Measurements from ENCODE around the gene CITED1. TPM values are rescaled to one million over a fixed set of nuclear protein-coding genes. Genes with fewer than 3 reads are reported as not detected.
"Not testable (repeated sequence)": the region's sequence is repeated elsewhere in the genome, so short reads cannot be mapped to it uniquely, and the experiment has no call there.

CITED1 gene
- total RNA-seq, 1 donor from 2014 or later, result 0.69 TPM

DNA sequence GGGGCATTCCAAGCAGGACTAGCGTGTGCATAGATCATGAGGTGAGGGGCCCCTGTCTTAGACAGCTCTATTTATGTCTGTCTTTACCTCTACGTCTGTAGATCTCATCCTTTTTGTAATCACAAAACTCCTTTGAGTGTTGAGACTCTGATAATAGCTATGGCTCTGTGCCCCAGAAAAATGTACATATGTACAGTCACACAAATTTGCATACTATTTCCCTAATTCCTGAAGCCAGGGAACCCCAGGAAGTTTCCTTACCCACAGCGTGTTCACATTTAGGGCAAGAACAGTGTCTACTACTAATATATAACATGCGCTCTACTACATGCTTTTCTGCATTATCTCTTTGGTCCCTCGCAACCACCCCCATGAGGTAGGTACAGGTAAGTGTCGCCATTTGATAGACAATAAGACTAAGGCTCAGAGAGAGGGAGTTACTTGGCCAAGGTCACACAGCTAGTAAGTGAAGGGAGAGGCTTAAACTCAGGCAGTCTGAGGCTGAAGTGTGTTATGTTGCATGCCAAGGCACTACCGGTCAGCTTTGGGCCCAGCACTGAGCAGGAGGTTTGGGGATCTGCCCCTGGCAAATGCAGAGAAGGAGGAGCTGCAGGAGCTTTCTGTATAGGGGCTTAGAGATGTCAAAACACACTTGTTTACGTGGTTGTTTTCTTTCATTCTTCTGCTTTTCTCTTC, 21.0 kb upstream of the CITED1 start:
- Histone ChIP-seq H3F3A (ENCODE audit: low read depth) (no peaks in the 10 kb centered on the region), H3K9ac (no peak overlapping the region), H4K20me1 (ENCODE audit: low read depth) (no peaks in the 10 kb centered on the region), H3K36me3 (no peaks in the 10 kb centered on the region), H3K4me2 (no peak overlapping the region), H2AFZ (replicated peaks) (no peak overlapping the region), H3K9me3 (ENCODE audit: low read depth) (no peaks in the 10 kb centered on the region), H3K4me3 (no peak overlapping the region), H3K27me3 (no peaks in the 10 kb centered on the region), H3K27ac (no peak overlapping the region), H3K4me1 (no peaks in the 10 kb centered on the region), H3K79me2 (ENCODE audit: low read depth) (no peaks in the 10 kb centered on the region)
- Mint-ChIP-seq H3K9me3 (peaks cover 8% of the 10 kb centered on the region), H3K27ac (no peak overlapping the region), H3K4me1 (peaks cover 5% of the 10 kb centered on the region), H3K4me3 (no peak overlapping the region), H3K36me3 (peaks cover 8% of the 10 kb centered on the region), H3K27me3 (ENCODE audit: insufficient read depth, low read depth) (no peaks in the 10 kb centered on the region)
- TF ChIP-seq EZH2 (IDR thresholded peaks at IDR 0.05), result no peak
- TF ChIP-seq EZH2phosphoT487 (IDR thresholded peaks at IDR 0.05), result no peak
- TF ChIP-seq, protein P1, sequence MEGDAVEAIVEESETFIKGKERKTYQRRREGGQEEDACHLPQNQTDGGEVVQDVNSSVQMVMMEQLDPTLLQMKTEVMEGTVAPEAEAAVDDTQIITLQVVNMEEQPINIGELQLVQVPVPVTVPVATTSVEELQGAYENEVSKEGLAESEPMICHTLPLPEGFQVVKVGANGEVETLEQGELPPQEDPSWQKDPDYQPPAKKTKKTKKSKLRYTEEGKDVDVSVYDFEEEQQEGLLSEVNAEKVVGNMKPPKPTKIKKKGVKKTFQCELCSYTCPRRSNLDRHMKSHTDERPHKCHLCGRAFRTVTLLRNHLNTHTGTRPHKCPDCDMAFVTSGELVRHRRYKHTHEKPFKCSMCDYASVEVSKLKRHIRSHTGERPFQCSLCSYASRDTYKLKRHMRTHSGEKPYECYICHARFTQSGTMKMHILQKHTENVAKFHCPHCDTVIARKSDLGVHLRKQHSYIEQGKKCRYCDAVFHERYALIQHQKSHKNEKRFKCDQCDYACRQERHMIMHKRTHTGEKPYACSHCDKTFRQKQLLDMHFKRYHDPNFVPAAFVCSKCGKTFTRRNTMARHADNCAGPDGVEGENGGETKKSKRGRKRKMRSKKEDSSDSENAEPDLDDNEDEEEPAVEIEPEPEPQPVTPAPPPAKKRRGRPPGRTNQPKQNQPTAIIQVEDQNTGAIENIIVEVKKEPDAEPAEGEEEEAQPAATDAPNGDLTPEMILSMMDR (IDR thresholded peaks at IDR 0.05), result no peak
- no peak for DNase-seq (ENCODE audit: low spot score)

DNA sequence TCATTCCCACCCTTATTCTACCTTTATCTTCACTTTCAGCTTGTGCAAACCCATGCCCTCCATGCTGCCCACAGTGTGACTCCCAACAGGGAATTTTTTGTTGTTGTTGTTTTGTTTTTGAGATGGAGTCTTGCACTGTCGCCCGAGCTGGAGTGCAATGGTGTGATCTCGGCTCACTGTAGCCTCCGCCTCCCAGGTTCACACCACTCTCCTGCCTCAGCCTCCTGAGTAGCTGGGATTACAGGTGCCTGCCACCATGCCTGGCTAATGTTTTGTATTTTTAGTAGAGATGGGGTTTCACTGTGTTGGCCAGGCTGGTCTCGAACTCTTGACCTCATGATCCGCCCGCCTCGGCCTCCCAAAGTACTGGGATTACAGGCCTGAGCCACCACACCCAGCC, 13.9 kb upstream of the CITED1 start:
- H3K9me3 ChIP-seq (ENCODE audit: low read depth); H4K20me1 ChIP-seq (ENCODE audit: low read depth); H3K4me3 ChIP-seq; H3K4me2 ChIP-seq; H3K36me3 ChIP-seq; H3K36me3 Mint-ChIP-seq; H3K79me2 ChIP-seq (ENCODE audit: low read depth); H3F3A ChIP-seq (ENCODE audit: low read depth); H3K4me3 Mint-ChIP-seq; H3K4me1 ChIP-seq; H3K4me1 Mint-ChIP-seq; H3K9me3 Mint-ChIP-seq; DNase-seq (ENCODE audit: low spot score); H3K27me3 Mint-ChIP-seq (ENCODE audit: insufficient read depth, low read depth); H3K9ac ChIP-seq; H2AFZ ChIP-seq (replicated peaks); H3K27me3 ChIP-seq; H3K27ac ChIP-seq; H3K27ac Mint-ChIP-seq: not testable (repeated sequence)

DNA sequence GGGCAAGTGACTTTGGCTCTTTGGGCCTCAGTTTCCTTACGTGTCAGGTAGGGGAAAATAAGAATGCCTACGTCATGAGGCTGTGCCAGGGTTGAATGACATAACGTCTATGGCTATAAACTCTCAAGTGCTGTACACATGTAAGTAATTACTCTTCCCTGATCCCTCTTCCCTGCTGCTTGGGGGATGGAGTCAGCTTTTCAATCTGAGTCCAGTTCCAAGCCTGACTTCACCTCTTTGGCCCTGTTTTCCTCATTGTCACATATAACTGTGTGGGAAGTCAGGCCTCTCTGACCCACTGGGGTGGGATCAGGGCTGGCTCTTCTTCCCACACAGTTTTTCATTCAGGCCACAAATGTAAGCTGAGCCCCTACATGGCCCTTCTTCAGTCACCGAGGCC, 11.4 kb upstream of the CITED1 start:
- no peaks in the 10 kb centered on the region for H3F3A ChIP-seq (ENCODE audit: low read depth)
- Mint-ChIP-seq H3K27me3 (ENCODE audit: insufficient read depth, low read depth) (peaks cover 3% of the 10 kb centered on the region), H3K4me1 (no peaks in the 10 kb centered on the region), H3K9me3 (peaks cover 2% of the 10 kb centered on the region), H3K4me3 (no peak overlapping the region), H3K36me3 (no peaks in the 10 kb centered on the region), H3K27ac (no peak overlapping the region)
- no peaks in the 10 kb centered on the region for H3K27me3 ChIP-seq
- TF ChIP-seq EZH2 (IDR thresholded peaks at IDR 0.05), result no peak
- TF ChIP-seq EZH2phosphoT487 (IDR thresholded peaks at IDR 0.05), result no peak
- TF ChIP-seq, protein P1 (IDR thresholded peaks at IDR 0.05), result no peak
- no peak overlapping the region for H2AFZ ChIP-seq (replicated peaks)
- H3K4me2 ChIP-seq, result no peak overlapping the region
- H3K79me2 ChIP-seq (ENCODE audit: low read depth), result no peaks in the 10 kb centered on the region
- DNase-seq (ENCODE audit: low spot score), result no peak
- H3K4me3 ChIP-seq, result no peak overlapping the region
- no peaks in the 10 kb centered on the region for H3K4me1 ChIP-seq
- H3K27ac ChIP-seq, result no peak overlapping the region
- no peaks in the 10 kb centered on the region for H3K9me3 ChIP-seq (ENCODE audit: low read depth)
- no peaks in the 10 kb centered on the region for H3K36me3 ChIP-seq
- no peak overlapping the region for H3K9ac ChIP-seq
- no peaks in the 10 kb centered on the region for H4K20me1 ChIP-seq (ENCODE audit: low read depth)

DNA sequence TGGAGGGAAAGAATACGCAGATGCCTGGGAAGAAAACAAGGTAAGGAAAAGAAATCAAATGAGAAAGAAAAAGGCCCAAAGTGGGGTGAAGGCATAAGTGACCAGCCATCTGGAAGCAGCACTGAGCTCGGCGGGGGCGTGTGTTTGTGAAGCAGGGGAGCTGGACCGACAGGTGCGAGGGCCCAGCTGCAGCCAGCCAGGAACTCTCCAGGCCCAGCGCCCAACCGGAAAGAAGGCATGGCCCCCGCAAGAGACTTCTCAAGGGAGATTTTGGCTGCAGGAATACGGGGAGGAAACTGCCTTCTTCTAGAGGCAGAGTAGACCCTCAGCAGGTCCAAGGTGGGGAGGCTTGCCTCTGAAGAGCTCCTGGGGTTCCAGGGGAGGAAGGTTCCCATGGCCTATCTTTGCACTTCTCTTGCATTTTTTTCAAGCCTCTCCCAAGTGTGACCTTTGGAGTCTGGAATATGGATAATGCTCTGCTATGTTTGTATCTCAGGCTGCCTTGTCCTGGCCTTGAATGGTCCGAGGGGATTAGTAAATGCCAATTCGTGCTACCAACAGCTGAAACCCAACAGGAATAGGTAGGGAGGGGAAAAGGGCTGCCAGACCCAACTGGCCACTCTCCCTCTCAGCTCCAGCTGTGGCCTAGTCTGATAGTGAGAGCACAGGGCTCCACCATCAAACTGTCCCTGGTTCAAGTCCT, 10.8 kb upstream of the CITED1 start:
- Mint-ChIP-seq H3K9me3 (peaks cover 2% of the 10 kb centered on the region), H3K27ac (no peak overlapping the region), H3K27me3 (ENCODE audit: insufficient read depth, low read depth) (peaks cover 4% of the 10 kb centered on the region), H3K36me3 (no peaks in the 10 kb centered on the region), H3K4me1 (no peaks in the 10 kb centered on the region), H3K4me3 (no peak overlapping the region)
- no peak overlapping the region for H3K9ac ChIP-seq
- no peaks in the 10 kb centered on the region for H4K20me1 ChIP-seq (ENCODE audit: low read depth)
- no peak for DNase-seq (ENCODE audit: low spot score)
- no peak overlapping the region for H2AFZ ChIP-seq (replicated peaks)
- no peaks in the 10 kb centered on the region for H3K27me3 ChIP-seq
- no peaks in the 10 kb centered on the region for H3K36me3 ChIP-seq
- H3K79me2 ChIP-seq (ENCODE audit: low read depth), result no peaks in the 10 kb centered on the region
- H3F3A ChIP-seq (ENCODE audit: low read depth), result no peaks in the 10 kb centered on the region
- no peaks in the 10 kb centered on the region for H3K9me3 ChIP-seq (ENCODE audit: low read depth)
- H3K4me2 ChIP-seq, result no peak overlapping the region
- H3K27ac ChIP-seq, result no peak overlapping the region
- TF ChIP-seq, protein P1 (IDR thresholded peaks at IDR 0.05), result no peak
- TF ChIP-seq EZH2phosphoT487 (IDR thresholded peaks at IDR 0.05) (no peak), EZH2 (IDR thresholded peaks at IDR 0.05) (no peak)
- H3K4me3 ChIP-seq, result no peak overlapping the region
- no peaks in the 10 kb centered on the region for H3K4me1 ChIP-seq
